ENCODE results near the gene KCNH1. TPM values are rescaled to one million over a fixed set of nuclear protein-coding genes. Genes with fewer than 3 reads are reported as not detected.

The KCNH1 gene
- polyA plus RNA-seq, 3 donors from 2014 or later = not detected

GRCh38 chr1:210724768-210725167, 409.2 kb downstream of the KCNH1 start:
- no peak overlapping the region for H3K4me3 Mint-ChIP-seq
- H3K4me1 Mint-ChIP-seq = no peaks in the 10 kb centered on the region
- DNase-seq = no peak
- no peaks in the 10 kb centered on the region for H3K27me3 Mint-ChIP-seq (ENCODE audit: low read depth in 3 of 3)
- H3K9me3 Mint-ChIP-seq = peaks cover 0 to 2% (median 0%) of the 10 kb centered on the region in 6 donors
- no peaks in the 10 kb centered on the region for H3K36me3 Mint-ChIP-seq
- H3K27ac Mint-ChIP-seq = no peak overlapping the region

- Mint-ChIP-seq H3K36me3 (no peaks in the 10 kb centered on the region), H3K9me3 (peaks cover 0 to 2% (median 0%) of the 10 kb centered on the region in 6 donors), H3K4me1 (no peaks in the 10 kb centered on the region), H3K27me3 (ENCODE audit: low read depth in 3 of 3) (no peaks in the 10 kb centered on the region), H3K27ac (no peak overlapping the region), H3K4me3 (no peak overlapping the region)
- DNase-seq = no peak
Observed at GRCh38 chr1:210723646-210724045, 410.3 kb downstream of the KCNH1 start.

- no peaks in the 10 kb centered on the region for H3K27me3 Mint-ChIP-seq (ENCODE audit: low read depth in 3 of 3)
- peaks cover 0 to 2% (median 0%) of the 10 kb centered on the region in 6 donors for H3K9me3 Mint-ChIP-seq
- DNase-seq = no peak
- H3K27ac Mint-ChIP-seq = no peak overlapping the region
- H3K4me3 Mint-ChIP-seq = no peak overlapping the region
- H3K36me3 Mint-ChIP-seq = no peaks in the 10 kb centered on the region
- no peaks in the 10 kb centered on the region for H3K4me1 Mint-ChIP-seq
Observed at GRCh38 chr1:210722410-210723081, 411.4 kb downstream of the KCNH1 start.

- Mint-ChIP-seq H3K9me3 (no peaks in the 10 kb centered on the region), H3K27me3 (ENCODE audit: low read depth in 3 of 3) (peaks cover 0 to 3% (median 0%) of the 10 kb centered on the region in 3 donors), H3K36me3 (no peaks in the 10 kb centered on the region), H3K4me1 (no peaks in the 10 kb centered on the region), H3K4me3 (no peak overlapping the region), H3K27ac (no peak overlapping the region)
- no peak for DNase-seq
Observed at GRCh38 chr1:210715072-210715471, 418.9 kb downstream of the KCNH1 start.

- Mint-ChIP-seq H3K9me3 (no peaks in the 10 kb centered on the region), H3K4me3 (no peak overlapping the region), H3K27ac (no peak overlapping the region), H3K27me3 (ENCODE audit: low read depth in 3 of 3) (peaks cover 0 to 3% (median 2%) of the 10 kb centered on the region in 3 donors), H3K36me3 (no peaks in the 10 kb centered on the region), H3K4me1 (no peaks in the 10 kb centered on the region)
- no peak for DNase-seq
Observed at GRCh38 chr1:210711825-210712612, 421.9 kb downstream of the KCNH1 start.

GRCh38 chr1:210709701-210710100, 424.2 kb downstream of the KCNH1 start:
- no peak overlapping the region for H3K27ac Mint-ChIP-seq
- H3K4me1 Mint-ChIP-seq = no peaks in the 10 kb centered on the region
- H3K27me3 Mint-ChIP-seq (ENCODE audit: low read depth in 3 of 3) = peaks cover 0 to 7% (median 3%) of the 10 kb centered on the region in 3 donors
- no peak overlapping the region for H3K4me3 Mint-ChIP-seq
- no peaks in the 10 kb centered on the region for H3K9me3 Mint-ChIP-seq
- no peak for DNase-seq
- H3K36me3 Mint-ChIP-seq = no peaks in the 10 kb centered on the region

- Mint-ChIP-seq H3K4me1 (no peaks in the 10 kb centered on the region), H3K36me3 (no peaks in the 10 kb centered on the region), H3K27me3 (ENCODE audit: low read depth in 3 of 3) (peaks cover 0 to 9% (median 2%) of the 10 kb centered on the region in 3 donors), H3K27ac (no peak overlapping the region), H3K4me3 (no peak overlapping the region), H3K9me3 (no peaks in the 10 kb centered on the region)
- DNase-seq = no peak
Observed at GRCh38 chr1:210707300-210708240, 426.4 kb downstream of the KCNH1 start.

GRCh38 chr1:210706246-210706645, 427.7 kb downstream of the KCNH1 start:
- H3K27ac Mint-ChIP-seq = no peak overlapping the region
- peaks cover 0 to 11% (median 2%) of the 10 kb centered on the region in 3 donors for H3K27me3 Mint-ChIP-seq (ENCODE audit: low read depth in 3 of 3)
- no peaks in the 10 kb centered on the region for H3K36me3 Mint-ChIP-seq
- H3K4me1 Mint-ChIP-seq = no peaks in the 10 kb centered on the region
- H3K9me3 Mint-ChIP-seq = peaks cover 0 to 1% (median 0%) of the 10 kb centered on the region in 6 donors
- DNase-seq = no peak
- H3K4me3 Mint-ChIP-seq = no peak overlapping the region

GRCh38 chr1:210705086-210705485, 428.9 kb downstream of the KCNH1 start:
- Mint-ChIP-seq H3K9me3 (peaks cover 0 to 1% (median 0%) of the 10 kb centered on the region in 6 donors), H3K4me1 (no peaks in the 10 kb centered on the region), H3K36me3 (no peaks in the 10 kb centered on the region), H3K27ac (no peak overlapping the region), H3K4me3 (no peak overlapping the region), H3K27me3 (ENCODE audit: low read depth in 3 of 3) (peaks cover 0 to 13% (median 2%) of the 10 kb centered on the region in 3 donors)
- DNase-seq = no peak

- no peak overlapping the region for H3K4me3 Mint-ChIP-seq
- no peaks in the 10 kb centered on the region for H3K36me3 Mint-ChIP-seq
- no peaks in the 10 kb centered on the region for H3K4me1 Mint-ChIP-seq
- peaks cover 0 to 15% (median 2%) of the 10 kb centered on the region in 3 donors for H3K27me3 Mint-ChIP-seq (ENCODE audit: low read depth in 3 of 3)
- no peak for DNase-seq
- no peak overlapping the region for H3K27ac Mint-ChIP-seq
- H3K9me3 Mint-ChIP-seq = peaks cover 0 to 1% (median 0%) of the 10 kb centered on the region in 6 donors
Observed at GRCh38 chr1:210703593-210703992, 430.4 kb downstream of the KCNH1 start.

GRCh38 chr1:210702506-210702905, 431.4 kb downstream of the KCNH1 start:
- peaks cover 0 to 15% (median 4%) of the 10 kb centered on the region in 3 donors for H3K27me3 Mint-ChIP-seq (ENCODE audit: low read depth in 3 of 3)
- no peak for DNase-seq
- no peaks in the 10 kb centered on the region for H3K4me1 Mint-ChIP-seq
- H3K4me3 Mint-ChIP-seq = no peak overlapping the region
- peaks cover 0 to 1% (median 0%) of the 10 kb centered on the region in 6 donors for H3K9me3 Mint-ChIP-seq
- no peaks in the 10 kb centered on the region for H3K36me3 Mint-ChIP-seq
- no peak overlapping the region for H3K27ac Mint-ChIP-seq

- Mint-ChIP-seq H3K36me3 (no peaks in the 10 kb centered on the region), H3K4me3 (no peak overlapping the region), H3K4me1 (peaks cover 4 to 9% of the 10 kb centered on the region in 2 donors), H3K27ac (no peak overlapping the region), H3K9me3 (peaks cover 0 to 1% (median 0%) of the 10 kb centered on the region in 6 donors), H3K27me3 (ENCODE audit: low read depth in 3 of 3) (peaks cover 0 to 8% (median 4%) of the 10 kb centered on the region in 3 donors)
- DNase-seq = no peak
Observed at GRCh38 chr1:210700511-210700910, 433.4 kb downstream of the KCNH1 start.

GRCh38 chr1:210700083-210700482, 433.9 kb downstream of the KCNH1 start:
- Mint-ChIP-seq H3K27ac (no peak overlapping the region), H3K4me3 (no peak overlapping the region), H3K9me3 (peaks cover 0 to 1% (median 0%) of the 10 kb centered on the region in 6 donors), H3K27me3 (ENCODE audit: low read depth in 3 of 3) (peaks cover 0 to 8% (median 4%) of the 10 kb centered on the region in 3 donors), H3K4me1 (peaks cover 4 to 9% of the 10 kb centered on the region in 2 donors), H3K36me3 (no peaks in the 10 kb centered on the region)
- no peak for DNase-seq
